GM13977 (cell line): ENCODE measurements around the gene PCDH18.

ENCODE experiments used
- DNase-seq: peaks from one replicate; pipeline ENCODE4 v3.0.0; 2012; ENCODE audit warnings: low spot score
- in situ Hi-C: fragments of 300-500 bp; cut with MboI; formaldehyde crosslinking; loops from one replicate; pipeline ENCODE4 v1.12.0; 2022; ENCODE audit warnings: low sequenced_read_pairs, low pct_unique_long_range_greater_than_20kb, mixed read lengths, inconsistent platforms; ENCODE audit not compliant: unreplicated experiment
- TF ChIP-seq, protein P1 (sequence below): IDR thresholded peaks from 2 replicates; pipeline ENCODE4 v1.5.1; 2012; ENCODE audit warnings: mild to moderate bottlenecking, control low read depth; ENCODE audit not compliant: insufficient read depth; ENCODE audit errors: extremely low read depth, missing control alignments

PCDH18 gene

DNA sequence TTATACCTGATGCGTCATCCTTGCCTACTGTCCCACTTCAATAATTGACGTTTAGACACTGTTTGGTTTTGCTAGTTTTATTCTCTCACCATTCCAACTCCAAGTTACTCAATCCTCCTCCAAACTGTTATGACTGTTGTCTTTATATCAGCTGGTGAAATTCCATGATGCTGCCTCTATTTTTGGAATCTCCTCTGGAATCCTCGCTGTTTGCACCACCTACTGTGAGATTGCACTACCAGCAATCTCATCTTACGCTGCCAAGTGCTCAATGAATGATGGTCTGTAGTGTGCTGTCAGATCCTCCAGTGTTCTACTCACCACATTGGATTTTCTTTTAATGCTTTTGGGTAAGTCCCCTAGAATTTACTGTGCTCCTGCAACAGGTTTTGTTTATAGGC lies 13.2 kb upstream of the PCDH18 start:
- DNase-seq = no peak
- TF ChIP-seq, protein P1, sequence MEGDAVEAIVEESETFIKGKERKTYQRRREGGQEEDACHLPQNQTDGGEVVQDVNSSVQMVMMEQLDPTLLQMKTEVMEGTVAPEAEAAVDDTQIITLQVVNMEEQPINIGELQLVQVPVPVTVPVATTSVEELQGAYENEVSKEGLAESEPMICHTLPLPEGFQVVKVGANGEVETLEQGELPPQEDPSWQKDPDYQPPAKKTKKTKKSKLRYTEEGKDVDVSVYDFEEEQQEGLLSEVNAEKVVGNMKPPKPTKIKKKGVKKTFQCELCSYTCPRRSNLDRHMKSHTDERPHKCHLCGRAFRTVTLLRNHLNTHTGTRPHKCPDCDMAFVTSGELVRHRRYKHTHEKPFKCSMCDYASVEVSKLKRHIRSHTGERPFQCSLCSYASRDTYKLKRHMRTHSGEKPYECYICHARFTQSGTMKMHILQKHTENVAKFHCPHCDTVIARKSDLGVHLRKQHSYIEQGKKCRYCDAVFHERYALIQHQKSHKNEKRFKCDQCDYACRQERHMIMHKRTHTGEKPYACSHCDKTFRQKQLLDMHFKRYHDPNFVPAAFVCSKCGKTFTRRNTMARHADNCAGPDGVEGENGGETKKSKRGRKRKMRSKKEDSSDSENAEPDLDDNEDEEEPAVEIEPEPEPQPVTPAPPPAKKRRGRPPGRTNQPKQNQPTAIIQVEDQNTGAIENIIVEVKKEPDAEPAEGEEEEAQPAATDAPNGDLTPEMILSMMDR = no peak
- in situ Hi-C loops = no loop called here

DNA sequence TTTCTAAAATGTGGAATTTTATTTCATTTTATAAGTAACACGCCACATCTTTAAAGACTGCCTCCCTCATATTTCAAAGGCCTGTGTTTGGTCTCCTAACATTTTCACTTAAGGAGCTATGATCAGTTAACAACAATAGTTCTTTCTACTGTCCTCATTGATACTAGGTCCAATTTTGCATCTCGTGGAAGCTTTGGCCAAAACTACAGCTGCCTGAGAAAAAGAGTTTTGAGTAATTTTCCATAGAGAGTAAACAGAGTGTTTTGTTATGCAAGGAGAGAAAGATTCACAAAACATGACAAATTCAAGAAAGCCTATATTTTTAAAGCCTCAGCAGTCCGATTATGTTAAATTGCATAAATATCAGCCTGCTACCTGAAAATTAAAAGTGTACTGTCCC lies 11.4 kb upstream of the PCDH18 start:
- DNase-seq = no peak
- TF ChIP-seq, protein P1 = no peak
- in situ Hi-C loops = no loop called here

GRCh38 chr4:137543198-137543597 lies 10.9 kb upstream of the PCDH18 start:
- no peak for DNase-seq
- in situ Hi-C loops = no loop called here
- TF ChIP-seq, protein P1 = no peak

GRCh38 chr4:137541876-137542646 lies 9.8 kb upstream of the PCDH18 start:
- in situ Hi-C loops = no loop called here
- DNase-seq = no peak
- TF ChIP-seq, protein P1 = no peak

DNA sequence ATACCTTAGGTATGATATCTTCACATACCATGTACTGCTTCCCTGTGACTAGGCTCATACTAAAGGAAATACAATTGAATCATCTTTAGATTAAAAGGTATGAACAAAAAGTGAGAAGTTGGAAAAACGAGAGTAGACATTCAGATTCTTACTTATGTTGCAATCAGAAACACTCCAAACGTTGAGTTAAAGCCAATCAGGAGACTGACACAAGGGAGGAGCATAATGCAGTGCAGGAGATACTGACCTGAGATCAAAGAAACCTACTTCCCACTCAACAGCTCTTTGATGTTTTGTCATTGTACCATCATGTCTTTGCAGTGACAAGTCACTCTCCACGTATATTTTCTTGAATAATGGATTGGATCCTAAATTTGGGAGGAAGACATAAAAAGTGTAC lies 8.9 kb upstream of the PCDH18 start:
- in situ Hi-C loops = no loop called here
- TF ChIP-seq, protein P1 = no peak
- no peak for DNase-seq

GRCh38 chr4:137540356-137540755 lies 8.1 kb upstream of the PCDH18 start:
- in situ Hi-C loops = no loop called here

More at GRCh38 chr4:137540356-137540755, 8.1 kb upstream of the PCDH18 start:
- TF ChIP-seq, protein P1 = no peak
- DNase-seq = no peak
